B cell (primary cell): ENCODE results near the gene CAVIN1. TPM values are rescaled to one million over a fixed set of nuclear protein-coding genes. Genes with fewer than 3 reads are reported as not detected.

Experiments
- ATAC-seq: fragments of 200-7000 bp; cut with Tn5 transposase; one replicate; pipeline ENCODE4 v1.10.0; 2021; ENCODE audit warnings: low read depth, mild to moderate bottlenecking, moderate number of reproducible peaks, moderate library complexity
- CTCF ChIA-PET: fragments of 350-600 bp; sonication (Branson Sonifier 250); formaldehyde crosslinking; loops from one replicate; lab custom pipeline; 2021; ENCODE audit warnings: antibody characterized with exemption, inconsistent platforms; lab: Charles Lee
- POLR2A ChIA-PET: fragments of 350-600 bp; sonication (Branson Sonifier 250); formaldehyde crosslinking; loops from one replicate; lab custom pipeline; 2021; ENCODE audit warnings: antibody characterized with exemption; lab: Charles Lee
- DNase-seq: peaks from one replicate; pipeline ENCODE4 v3.0.0; 2013
- H2AFZ ChIP-seq: 2 replicates; pipeline ENCODE4 v1.6.1; 2012; ENCODE audit warnings: mild to moderate bottlenecking, low read depth, low read length; ENCODE audit not compliant: insufficient read depth, poor library complexity, severe bottlenecking
- H3K27ac ChIP-seq, 2 donors: 1 replicate in 1 of 2; 2 replicates in 1 of 2; pipeline ENCODE4 v1.5.1; 2012 to 2013; ENCODE audit warnings: low read length in 2 of 2, mild to moderate bottlenecking in 2 of 2, moderate library complexity in 1 of 2
- H3K27me3 ChIP-seq, 4 experiments: fragments of 200-600 bp in 1 of 4; sonication (generic) in 1 of 4; replicated peaks in 1 of 4; 1 replicate in 2 of 4; 2 replicates in 2 of 4; pipeline versions ENCODE4 v1.6.1 to v1.7.0; 2013 to 2016; ENCODE audit warnings: low read length in 3 of 4, mild to moderate bottlenecking in 2 of 4, mixed read lengths in 1 of 4, moderate library complexity in 1 of 4; ENCODE audit not compliant: insufficient read depth in 4 of 4, control insufficient read depth in 3 of 4; ENCODE audit errors: control extremely low read depth in 1 of 4
- H3K36me3 ChIP-seq, 2 experiments: replicated peaks in 1 of 2; 1 replicate in 1 of 2; 2 replicates in 1 of 2; pipeline versions ENCODE4 v1.6.1 to v1.7.1; 2013; ENCODE audit warnings: low read length in 1 of 2; ENCODE audit not compliant: insufficient read depth in 2 of 2, control insufficient read depth in 1 of 2; ENCODE audit errors: control extremely low read depth in 1 of 2, extremely low read depth in 1 of 2
- H3K4me1 ChIP-seq, 2 donors: fragments of 200-600 bp in 1 of 2; sonication (generic) in 1 of 2; 1 replicate in 1 of 2; 2 replicates in 1 of 2; pipeline versions ENCODE4 v1.5.1 to v1.6.1; 2013 to 2017; ENCODE audit warnings: low read length in 2 of 2; ENCODE audit not compliant: control insufficient read depth in 2 of 2, insufficient read depth in 2 of 2
- H3K4me2 ChIP-seq: replicated peaks from 2 replicates; pipeline ENCODE3; 2012; ENCODE audit warnings: mild to moderate bottlenecking, low read depth, low read length; ENCODE audit not compliant: poor library complexity, severe bottlenecking
- H3K4me3 ChIP-seq, 5 experiments: fragments of 200-600 bp in 1 of 5; sonication (generic) in 1 of 5; 1 replicate in 3 of 5; 2 replicates in 2 of 5; pipeline versions ENCODE4 v1.5.1 to v1.7.0; 2011 to 2016; ENCODE audit warnings: low read length in 4 of 5, mild to moderate bottlenecking in 4 of 5, low read depth in 2 of 5, control low read depth in 1 of 5, moderate library complexity in 1 of 5; ENCODE audit not compliant: insufficient read depth in 1 of 5; ENCODE audit errors: control extremely low read depth in 1 of 5, extremely low read depth in 1 of 5
- H3K79me2 ChIP-seq: fragments of 200-600 bp; sonication (generic); one replicate; pipeline ENCODE4 v1.6.0; 2016; ENCODE audit warnings: low read length; ENCODE audit not compliant: control insufficient read depth, insufficient read depth
- H3K9ac ChIP-seq: fragments of 200-600 bp; sonication (generic); 2 replicates; pipeline ENCODE4 v1.6.1; 2017; ENCODE audit warnings: mild to moderate bottlenecking, low read length, moderate library complexity
- H3K9me3 ChIP-seq, 3 donors: one replicate each; pipeline versions ENCODE4 v1.6.1 to v1.7.1; 2013; ENCODE audit warnings: low read length in 2 of 3; ENCODE audit not compliant: control insufficient read depth in 2 of 3, insufficient read depth in 1 of 3; ENCODE audit errors: control extremely low read depth in 1 of 3
- H4K20me1 ChIP-seq: 2 replicates; pipeline ENCODE4 v1.6.0; 2012; ENCODE audit warnings: mild to moderate bottlenecking, low read length; ENCODE audit not compliant: insufficient read depth, control insufficient read depth, poor library complexity, severe bottlenecking
- H3K27ac Mint-ChIP-seq: one replicate; pipeline ENCODE4 v1.8.0; 2021; ENCODE audit warnings: mixed read lengths
- H3K27me3 Mint-ChIP-seq: one replicate; pipeline ENCODE4 v1.8.0; 2021; ENCODE audit warnings: mixed read lengths
- H3K4me1 Mint-ChIP-seq: one replicate; pipeline ENCODE4 v1.8.0; 2021; ENCODE audit warnings: mixed read lengths
- H3K4me3 Mint-ChIP-seq: one replicate; pipeline ENCODE4 v1.8.0; 2021; ENCODE audit warnings: mixed read lengths
- H3K9me3 Mint-ChIP-seq: one replicate; pipeline ENCODE4 v1.8.0; 2022; ENCODE audit warnings: mixed read lengths; ENCODE audit not compliant: insufficient read depth
- EZH2 ChIP-seq: IDR thresholded peaks from 2 replicates; pipeline ENCODE4 v1.6.1; 2012; ENCODE audit warnings: borderline replicate concordance, low read depth, mild to moderate bottlenecking, moderate library complexity, low read length; ENCODE audit not compliant: insufficient read depth, poor library complexity, severe bottlenecking
- WGBS: methylation state at CpG from one replicate; pipeline ENCODE4 v1.1.5; 2013; ENCODE audit warnings: missing lambda C conversion rate; ENCODE audit not compliant: insufficient coverage; 5-methylcytosine and 5-hydroxymethylcytosine counted together
- intact Hi-C: fragments of 100-400 bp; cut with micrococcal nuclease; formaldehyde crosslinking; loops from one replicate; pipeline ENCODE4 v1.10.0; 2022
- polyA plus RNA-seq: library from polyadenylated mRNA; depleted of rRNA; stranded (reverse); fragments of >200 nt; gene quantifications from 2 replicates; pipeline ENCODE4 v1.2.3, GENCODE V29; 2012
- total RNA-seq, 2 donors: library from RNA; stranded (reverse); fragments of 120-200 nt in 1 of 2; gene quantifications; 1 replicate in 1 of 2; 2 replicates in 1 of 2; pipeline versions ENCODE4 v1.2.3 to v1.2.4, GENCODE V29; 2013 to 2022
- TF ChIP-seq, protein P1 (sequence below): fragments of 200-600 bp; IDR thresholded peaks from one replicate; pipeline ENCODE4 v1.8.0; 2022; ENCODE audit warnings: antibody characterized with exemption, mild to moderate bottlenecking

The CAVIN1 gene
- total and polyA plus RNA-seq, 2 donors (not counting 1 experiment from before 2014, with no cell fraction given): not detected

DNA sequence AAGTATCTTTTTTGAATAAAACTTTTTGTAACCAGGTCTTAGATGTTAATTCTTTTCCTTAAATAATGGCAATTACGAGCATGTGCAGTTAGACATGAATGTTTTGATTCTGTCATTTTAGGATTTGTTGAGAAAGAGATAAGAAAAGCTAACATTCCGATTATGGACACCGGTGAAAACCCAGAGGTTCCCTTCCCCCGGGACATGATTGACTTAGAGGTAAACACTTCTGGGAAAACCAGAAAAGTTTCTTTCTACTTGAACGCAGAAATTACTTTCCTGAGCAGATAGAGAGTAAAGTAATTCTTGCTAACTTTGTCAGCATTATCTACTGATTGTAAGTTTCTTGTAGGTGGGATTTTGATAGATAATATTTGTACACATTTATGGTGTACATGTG, 44.8 kb upstream of the CAVIN1 start:
- Histone ChIP-seq H3K36me3 (peaks cover 6 to 55% of the 10 kb centered on the region in 2 experiments), H3K4me2 (no peak overlapping the region)
- 100% methylated on average over 3 of the region's 5 CpGs for WGBS

DNA sequence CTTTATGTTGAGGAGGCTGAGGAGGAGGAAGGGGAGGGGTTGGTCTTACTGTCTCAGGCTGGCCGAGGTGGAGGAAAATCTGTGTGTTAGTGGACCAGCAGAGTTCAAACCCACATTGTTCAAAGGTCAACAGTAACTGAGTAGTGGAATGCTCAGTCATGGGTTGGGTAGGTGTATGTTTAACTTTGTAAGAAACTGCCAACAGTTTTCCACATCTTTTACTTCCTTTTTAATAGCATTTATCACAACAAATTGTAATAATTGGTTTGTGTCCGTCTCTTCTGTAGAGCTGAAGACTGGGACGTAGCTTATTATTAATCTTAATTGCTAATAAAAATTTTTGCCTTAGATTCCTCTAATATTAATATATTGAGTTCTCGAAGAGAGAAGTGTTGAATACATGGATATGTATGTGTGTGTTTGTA, 40.9 kb upstream of the CAVIN1 start:
- Histone ChIP-seq H3K4me1 (peaks cover 18 to 19% of the 10 kb centered on the region in 2 donors), H3K9me3 (no peaks in the 10 kb centered on the region), H3K27me3 (no peaks in the 10 kb centered on the region), H3K9ac (no peak overlapping the region), H3K79me2 (peaks cover 38% of the 10 kb centered on the region), H3K4me2 (no peak overlapping the region), H2AFZ (no peak overlapping the region), H4K20me1 (peaks cover 18% of the 10 kb centered on the region), H3K27ac (no peak overlapping the region), H3K36me3 (peaks cover 7 to 53% of the 10 kb centered on the region in 2 experiments), H3K4me3 (no peak overlapping the region)
- ChIA-PET POLR2A (interaction anchor here (0.6 kb wide), 1 partner anchor 143 kb away, joined by 4 read pairs; no protein-coding TSS in a partner anchor), CTCF (interaction anchor here (0.7 to 1.1 kb wide), 2 partner anchors 23 to 193 kb away, joined by 3 read pairs; no protein-coding TSS in a partner anchor)
- no peak overlapping the region for H3K4me3 Mint-ChIP-seq
- peaks cover 23% of the 10 kb centered on the region for H3K4me1 Mint-ChIP-seq
- no peak for TF ChIP-seq EZH2
- TF ChIP-seq, protein P1, sequence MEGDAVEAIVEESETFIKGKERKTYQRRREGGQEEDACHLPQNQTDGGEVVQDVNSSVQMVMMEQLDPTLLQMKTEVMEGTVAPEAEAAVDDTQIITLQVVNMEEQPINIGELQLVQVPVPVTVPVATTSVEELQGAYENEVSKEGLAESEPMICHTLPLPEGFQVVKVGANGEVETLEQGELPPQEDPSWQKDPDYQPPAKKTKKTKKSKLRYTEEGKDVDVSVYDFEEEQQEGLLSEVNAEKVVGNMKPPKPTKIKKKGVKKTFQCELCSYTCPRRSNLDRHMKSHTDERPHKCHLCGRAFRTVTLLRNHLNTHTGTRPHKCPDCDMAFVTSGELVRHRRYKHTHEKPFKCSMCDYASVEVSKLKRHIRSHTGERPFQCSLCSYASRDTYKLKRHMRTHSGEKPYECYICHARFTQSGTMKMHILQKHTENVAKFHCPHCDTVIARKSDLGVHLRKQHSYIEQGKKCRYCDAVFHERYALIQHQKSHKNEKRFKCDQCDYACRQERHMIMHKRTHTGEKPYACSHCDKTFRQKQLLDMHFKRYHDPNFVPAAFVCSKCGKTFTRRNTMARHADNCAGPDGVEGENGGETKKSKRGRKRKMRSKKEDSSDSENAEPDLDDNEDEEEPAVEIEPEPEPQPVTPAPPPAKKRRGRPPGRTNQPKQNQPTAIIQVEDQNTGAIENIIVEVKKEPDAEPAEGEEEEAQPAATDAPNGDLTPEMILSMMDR: no peak
- DNase-seq: no peak
- no CpG with 5 or more reads among the region's 4 CpGs for WGBS
- no peaks in the 10 kb centered on the region for H3K9me3 Mint-ChIP-seq
- no peaks in the 10 kb centered on the region for H3K27me3 Mint-ChIP-seq
- intact Hi-C loops: no loop called here
- no peak overlapping the region for H3K27ac Mint-ChIP-seq
- no peak for ATAC-seq

More for the DNA sequence above, 44.8 kb upstream of the CAVIN1 start:
- TF ChIP-seq, protein P1: no peak
- no peak for TF ChIP-seq EZH2
- ChIA-PET CTCF (interaction anchor here (0.9 to 1.6 kb wide), 4 partner anchors 27 to 151 kb away, joined by 3 to 5 read pairs (median 4); partner anchors contain the start of gene CAVIN1), POLR2A (no interaction called here)
- Mint-ChIP-seq H3K4me1 (peaks cover 3% of the 10 kb centered on the region), H3K4me3 (no peak overlapping the region), H3K27ac (no peak overlapping the region), H3K9me3 (no peaks in the 10 kb centered on the region), H3K27me3 (no peaks in the 10 kb centered on the region)
- Histone ChIP-seq H3K4me1 (no peaks in the 10 kb centered on the region), H2AFZ (no peak overlapping the region), H3K4me3 (no peak overlapping the region), H3K9ac (no peak overlapping the region), H3K79me2 (peaks cover 8% of the 10 kb centered on the region), H3K9me3 (no peaks in the 10 kb centered on the region), H3K27me3 (no peaks in the 10 kb centered on the region), H3K27ac (no peak overlapping the region), H4K20me1 (no peaks in the 10 kb centered on the region)
- DNase-seq (no peak), ATAC-seq (no peak)
- intact Hi-C loops: no loop called here
